GM10266 (cell line): ENCODE results near the gene PHF21B.

Source experiments
- DNase-seq: peaks from one replicate; pipeline ENCODE4 v3.0.0; 2012; ENCODE audit errors: extremely low spot score
- CTCF ChIP-seq: IDR thresholded peaks from 2 replicates; pipeline ENCODE4 v1.5.1; 2012; ENCODE audit warnings: mild to moderate bottlenecking, low read depth; ENCODE audit not compliant: control insufficient read depth, insufficient read depth; ENCODE audit errors: missing control alignments

Gene PHF21B

GRCh38 chr22:44893731-44894080, 116.1 kb downstream of the PHF21B start:
- no peak for DNase-seq
- TF ChIP-seq CTCF, result no peak

GRCh38 chr22:44892803-44893730, 116.7 kb downstream of the PHF21B start:
- TF ChIP-seq CTCF, result no peak
- DNase-seq, result no peak

- DNase-seq, result no peak
- no peak for TF ChIP-seq CTCF
These were observed 117.6 kb downstream of the PHF21B start for GRCh38 chr22:44892243-44892642.

GRCh38 chr22:44891791-44892190, 118.0 kb downstream of the PHF21B start:
- no peak for DNase-seq
- no peak for TF ChIP-seq CTCF

- TF ChIP-seq CTCF, result no peak
These were observed 118.5 kb downstream of the PHF21B start for GRCh38 chr22:44891293-44891747.

GRCh38 chr22:44890416-44891292, 119.2 kb downstream of the PHF21B start:
- TF ChIP-seq CTCF, result no peak
- DNase-seq, result no peak

More at GRCh38 chr22:44891293-44891747, 118.5 kb downstream of the PHF21B start:
- no peak for DNase-seq

GRCh38 chr22:44889255-44889878, 120.4 kb downstream of the PHF21B start:
- no peak for TF ChIP-seq CTCF
- DNase-seq, result no peak
